Upper lobe of left lung (tissue), 6 donors: Measurements from ENCODE around the gene ZKSCAN1. TPM values are rescaled to one million over a fixed set of nuclear protein-coding genes. Genes with fewer than 3 reads are reported as not detected.

Experiments used
- ATAC-seq, 2 donors: fragments of 200-7000 bp; cut with Tn5 transposase; one replicate each; pipeline ENCODE4 v1.9.1; 2022; ENCODE audit warnings: mild to moderate bottlenecking in 2 of 2, moderate library complexity in 2 of 2; ENCODE audit not compliant: low FRiP score in 2 of 2
- DNase-seq, 2 donors: peaks; one replicate each; pipeline ENCODE4 v3.0.0-alpha.2; 2019 to 2020
- H3K27ac ChIP-seq, 4 donors: fragments of 200-600 bp; sonication (generic); one replicate each; pipeline ENCODE4 v1.5.1; 2016 to 2019
- H3K27me3 ChIP-seq, 4 donors: fragments of 200-600 bp; sonication (generic); one replicate each; pipeline ENCODE4 v1.5.1; 2017 to 2019
- H3K36me3 ChIP-seq, 4 donors: fragments of 200-600 bp; sonication (generic); one replicate each; pipeline ENCODE4 v1.5.1; 2016 to 2019
- H3K4me1 ChIP-seq, 4 donors: fragments of 200-600 bp; sonication (generic); one replicate each; pipeline ENCODE4 v1.5.1; 2018 to 2019
- H3K4me3 ChIP-seq, 4 donors: fragments of 200-600 bp; sonication (generic); one replicate each; pipeline ENCODE4 v1.5.1; 2017 to 2019; ENCODE audit warnings: mild to moderate bottlenecking in 2 of 4, moderate library complexity in 1 of 4
- H3K9me3 ChIP-seq, 4 donors: fragments of 200-600 bp; sonication (generic); one replicate each; pipeline ENCODE4 v1.5.1; 2018 to 2019
- EP300 ChIP-seq, 4 donors: sonication (generic); formaldehyde crosslinking; IDR thresholded peaks; one replicate each; pipeline ENCODE4 v1.5.1; 2017; ENCODE audit warnings: antibody characterized with exemption in 4 of 4, control low read depth in 2 of 4
- POLR2A ChIP-seq, 4 donors: fragments of 450-650 bp; IDR thresholded peaks; one replicate each; pipeline ENCODE4 v1.5.1; 2016 to 2017; ENCODE audit warnings: antibody characterized with exemption in 4 of 4, mild to moderate bottlenecking in 2 of 4
- POLR2AphosphoS5 ChIP-seq, 2 donors: sonication (generic); formaldehyde crosslinking; IDR thresholded peaks; one replicate each; pipeline ENCODE4 v1.5.1; 2017; ENCODE audit warnings: antibody characterized with exemption in 2 of 2
- WGBS, 2 donors: methylation state at CpG; one replicate each; pipeline ENCODE4 v1.1.5; 2017 to 2018; 5-methylcytosine and 5-hydroxymethylcytosine counted together
- total RNA-seq, 6 donors: library from RNA; depleted of rRNA in 4 of 6; stranded (reverse); fragments of >200 nt in 4 of 6; gene quantifications; one replicate each; pipeline versions ENCODE4 v1.1.0 to v1.2.1, GENCODE V29; 2016 to 2021
- TF ChIP-seq, protein P1 (sequence below), 6 experiments: fragments of 450-650 bp in 4 of 6; fragments of 200-600 bp in 2 of 6; sonication (generic) in 2 of 6; IDR thresholded peaks; one replicate each; pipeline ENCODE4 v1.5.1; 2016 to 2019; ENCODE audit warnings: antibody characterized with exemption in 6 of 6
- donor health status: DM: no; HTN: no; CAD: no; lungs with moderate emphysema.
- donor health status: DM: no; HTN: yes; CAD: no; lungs with severe emphysema.

ZKSCAN1 gene
- total RNA-seq, 6 donors from 2014 or later = 19.3 to 50.4 (median 36.9) TPM

- ATAC-seq = no peak
- Histone ChIP-seq H3K27me3 (no peaks in the 10 kb centered on the region), H3K36me3 (peaks cover 9 to 68% (median 40%) of the 10 kb centered on the region in 4 donors), H3K9me3 (no peaks in the 10 kb centered on the region), H3K27ac (no peak overlapping the region), H3K4me3 (no peak overlapping the region), H3K4me1 (peaks cover 7 to 32% (median 13%) of the 10 kb centered on the region in 4 donors)
- no peak for TF ChIP-seq POLR2AphosphoS5 (IDR thresholded peaks at IDR 0.05)
- no peak for TF ChIP-seq POLR2A (IDR thresholded peaks at IDR 0.05)
- no peak for TF ChIP-seq EP300 (IDR thresholded peaks at IDR 0.05)
- TF ChIP-seq, protein P1, sequence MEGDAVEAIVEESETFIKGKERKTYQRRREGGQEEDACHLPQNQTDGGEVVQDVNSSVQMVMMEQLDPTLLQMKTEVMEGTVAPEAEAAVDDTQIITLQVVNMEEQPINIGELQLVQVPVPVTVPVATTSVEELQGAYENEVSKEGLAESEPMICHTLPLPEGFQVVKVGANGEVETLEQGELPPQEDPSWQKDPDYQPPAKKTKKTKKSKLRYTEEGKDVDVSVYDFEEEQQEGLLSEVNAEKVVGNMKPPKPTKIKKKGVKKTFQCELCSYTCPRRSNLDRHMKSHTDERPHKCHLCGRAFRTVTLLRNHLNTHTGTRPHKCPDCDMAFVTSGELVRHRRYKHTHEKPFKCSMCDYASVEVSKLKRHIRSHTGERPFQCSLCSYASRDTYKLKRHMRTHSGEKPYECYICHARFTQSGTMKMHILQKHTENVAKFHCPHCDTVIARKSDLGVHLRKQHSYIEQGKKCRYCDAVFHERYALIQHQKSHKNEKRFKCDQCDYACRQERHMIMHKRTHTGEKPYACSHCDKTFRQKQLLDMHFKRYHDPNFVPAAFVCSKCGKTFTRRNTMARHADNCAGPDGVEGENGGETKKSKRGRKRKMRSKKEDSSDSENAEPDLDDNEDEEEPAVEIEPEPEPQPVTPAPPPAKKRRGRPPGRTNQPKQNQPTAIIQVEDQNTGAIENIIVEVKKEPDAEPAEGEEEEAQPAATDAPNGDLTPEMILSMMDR (IDR thresholded peaks at IDR 0.05) = no peak
- no peak for DNase-seq
- WGBS, 2 donors = 77 to 82% methylated on average over 12 of the region's 12 CpGs
Observed at GRCh38 chr7:100024020-100024619, 8.7 kb downstream of the ZKSCAN1 start.

GRCh38 chr7:100027197-100027596 lies 11.8 kb downstream of the ZKSCAN1 start:
- no peak for DNase-seq
- 89 to 91% methylated on average over 11 of the region's 11 CpGs for WGBS, 2 donors
- Histone ChIP-seq H3K4me1 (peaks cover 0 to 11% (median 2%) of the 10 kb centered on the region in 4 donors), H3K4me3 (no peak overlapping the region), H3K27ac (no peak overlapping the region), H3K36me3 (peaks cover 9 to 91% (median 58%) of the 10 kb centered on the region in 4 donors), H3K9me3 (no peaks in the 10 kb centered on the region), H3K27me3 (no peaks in the 10 kb centered on the region)
- TF ChIP-seq POLR2A (IDR thresholded peaks at IDR 0.05) = no peak
- TF ChIP-seq POLR2AphosphoS5 (IDR thresholded peaks at IDR 0.05) = no peak
- TF ChIP-seq, protein P1 (IDR thresholded peaks at IDR 0.05) = no peak
- no peak for TF ChIP-seq EP300 (IDR thresholded peaks at IDR 0.05)
- no peak for ATAC-seq

DNA sequence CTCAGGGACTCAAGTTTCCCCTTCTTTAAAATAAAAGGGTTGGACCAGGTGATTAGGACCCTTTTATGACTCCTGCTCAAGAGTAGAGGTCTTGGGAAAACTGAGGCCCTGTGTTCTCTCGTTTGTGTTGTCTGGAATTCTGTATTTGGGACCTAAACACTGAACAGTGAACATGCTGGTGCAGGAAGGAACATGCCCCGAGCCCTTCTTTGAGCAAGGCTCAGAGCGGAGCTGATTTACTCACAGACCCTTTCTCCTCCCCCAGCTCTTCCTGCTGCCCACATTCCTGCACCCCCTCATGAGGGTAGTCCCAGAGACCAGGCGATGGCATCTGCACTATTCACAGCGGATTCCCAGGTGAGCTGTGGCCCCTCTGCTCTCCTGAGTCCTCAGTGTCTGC lies 14.2 kb downstream of the ZKSCAN1 start:
- WGBS, 2 donors = 79 to 96% methylated on average over 5 of the region's 5 CpGs
- Histone ChIP-seq H3K27ac (no peak overlapping the region), H3K27me3 (no peaks in the 10 kb centered on the region), H3K9me3 (no peaks in the 10 kb centered on the region), H3K36me3 (peaks cover 10 to 95% (median 63%) of the 10 kb centered on the region in 4 donors), H3K4me3 (no peak overlapping the region), H3K4me1 (no peaks in the 10 kb centered on the region)
- DNase-seq = no peak
- no peak for ATAC-seq
- TF ChIP-seq, protein P1 (IDR thresholded peaks at IDR 0.05) = no peak
- TF ChIP-seq POLR2AphosphoS5 (IDR thresholded peaks at IDR 0.05) = no peak
- no peak for TF ChIP-seq POLR2A (IDR thresholded peaks at IDR 0.05)
- no peak for TF ChIP-seq EP300 (IDR thresholded peaks at IDR 0.05)

- Histone ChIP-seq H3K9me3 (no peaks in the 10 kb centered on the region), H3K36me3 (peaks cover 13 to 78% (median 54%) of the 10 kb centered on the region in 4 donors), H3K27me3 (no peaks in the 10 kb centered on the region), H3K4me3 (no peak overlapping the region), H3K4me1 (peaks cover 0 to 14% (median 8%) of the 10 kb centered on the region in 4 donors), H3K27ac (no peak overlapping the region)
- no peak for TF ChIP-seq EP300 (IDR thresholded peaks at IDR 0.05)
- TF ChIP-seq POLR2A (IDR thresholded peaks at IDR 0.05) = no peak
- TF ChIP-seq POLR2AphosphoS5 (IDR thresholded peaks at IDR 0.05) = no peak
- TF ChIP-seq, protein P1 (IDR thresholded peaks at IDR 0.05) = no peak
- ATAC-seq (no peak), DNase-seq (no peak)
- 92 to 95% methylated on average over 6 of the region's 6 CpGs for WGBS, 2 donors
Observed at GRCh38 chr7:100033526-100033925, 18.1 kb downstream of the ZKSCAN1 start.
